Thoracic aorta (tissue), 2 donors: ENCODE data around the gene ATP8B1. TPM values are rescaled to one million over a fixed set of nuclear protein-coding genes. Genes with fewer than 3 reads are reported as not detected.
"Not testable (repeated sequence)": the region's sequence is repeated elsewhere in the genome, so short reads cannot be mapped to it uniquely, and the experiment has no call there.

Source experiments
- ATAC-seq: fragments of 150-250 bp; one replicate; pipeline ENCODE4 v1.8.0; 2017; ENCODE audit warnings: low read depth; ENCODE audit not compliant: insufficient number of reproducible peaks, low FRiP score
- DNase-seq: peaks from one replicate; pipeline ENCODE4 v3.0.0-alpha.2; 2020; ENCODE audit warnings: low spot score
- H3K27ac ChIP-seq, 2 donors: fragments of 200-600 bp; sonication (generic); 1 replicate in 1 of 2; 2 replicates in 1 of 2; pipeline ENCODE4 v1.5.1; 2016; ENCODE audit warnings: mild to moderate bottlenecking in 2 of 2, moderate library complexity in 2 of 2
- H3K27me3 ChIP-seq: fragments of 200-600 bp; sonication (generic); replicated peaks from 2 replicates; pipeline ENCODE4 v1.6.0; 2016; ENCODE audit warnings: mild to moderate bottlenecking; ENCODE audit not compliant: insufficient read depth
- H3K36me3 ChIP-seq: fragments of 200-600 bp; sonication (generic); one replicate; pipeline ENCODE4 v1.5.1; 2016
- H3K4me1 ChIP-seq, 2 donors: fragments of 200-600 bp; sonication (generic); 1 replicate in 1 of 2; 2 replicates in 1 of 2; pipeline versions ENCODE4 v1.5.1 to v1.6.0; 2016; ENCODE audit warnings: low read depth in 2 of 2, mild to moderate bottlenecking in 1 of 2; ENCODE audit not compliant: control insufficient read depth in 1 of 2
- H3K4me3 ChIP-seq: fragments of 200-600 bp; sonication (generic); 2 replicates; pipeline ENCODE4 v1.5.1; 2016; ENCODE audit warnings: mild to moderate bottlenecking
- H3K9me3 ChIP-seq: fragments of 200-600 bp; sonication (generic); 2 replicates; pipeline ENCODE4 v1.5.1; 2016
- total RNA-seq, 2 donors: library from RNA; depleted of rRNA; stranded (reverse); fragments of >200 nt; gene quantifications; one replicate each; pipeline versions ENCODE4 v1.1.0 to v1.2.3, GENCODE V29; 2016
- TF ChIP-seq, protein P1 (sequence below): fragments of 200-600 bp; sonication (generic); IDR thresholded peaks from one replicate; pipeline ENCODE4 v1.5.1; 2019; ENCODE audit warnings: antibody characterized with exemption

Gene ATP8B1
- total RNA-seq, 2 donors from 2014 or later, result 68.7 to 111 TPM

GRCh38 chr18:57737400-57738060, 65.6 kb downstream of the ATP8B1 start:
- H3K27ac ChIP-seq, result peak overlapping the region; percentile 61 to 69
- H3K4me3 ChIP-seq, result no peak overlapping the region
- no peaks in the 10 kb centered on the region for H3K27me3 ChIP-seq
- H3K36me3 ChIP-seq, result no peaks in the 10 kb centered on the region
- peak; percentile 75 for DNase-seq
- H3K4me1 ChIP-seq, result peaks cover 16 to 27% of the 10 kb centered on the region in 2 donors
- no peaks in the 10 kb centered on the region for H3K9me3 ChIP-seq
- peak; percentile 95 for ATAC-seq
- TF ChIP-seq, protein P1, sequence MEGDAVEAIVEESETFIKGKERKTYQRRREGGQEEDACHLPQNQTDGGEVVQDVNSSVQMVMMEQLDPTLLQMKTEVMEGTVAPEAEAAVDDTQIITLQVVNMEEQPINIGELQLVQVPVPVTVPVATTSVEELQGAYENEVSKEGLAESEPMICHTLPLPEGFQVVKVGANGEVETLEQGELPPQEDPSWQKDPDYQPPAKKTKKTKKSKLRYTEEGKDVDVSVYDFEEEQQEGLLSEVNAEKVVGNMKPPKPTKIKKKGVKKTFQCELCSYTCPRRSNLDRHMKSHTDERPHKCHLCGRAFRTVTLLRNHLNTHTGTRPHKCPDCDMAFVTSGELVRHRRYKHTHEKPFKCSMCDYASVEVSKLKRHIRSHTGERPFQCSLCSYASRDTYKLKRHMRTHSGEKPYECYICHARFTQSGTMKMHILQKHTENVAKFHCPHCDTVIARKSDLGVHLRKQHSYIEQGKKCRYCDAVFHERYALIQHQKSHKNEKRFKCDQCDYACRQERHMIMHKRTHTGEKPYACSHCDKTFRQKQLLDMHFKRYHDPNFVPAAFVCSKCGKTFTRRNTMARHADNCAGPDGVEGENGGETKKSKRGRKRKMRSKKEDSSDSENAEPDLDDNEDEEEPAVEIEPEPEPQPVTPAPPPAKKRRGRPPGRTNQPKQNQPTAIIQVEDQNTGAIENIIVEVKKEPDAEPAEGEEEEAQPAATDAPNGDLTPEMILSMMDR, result no peak

DNA sequence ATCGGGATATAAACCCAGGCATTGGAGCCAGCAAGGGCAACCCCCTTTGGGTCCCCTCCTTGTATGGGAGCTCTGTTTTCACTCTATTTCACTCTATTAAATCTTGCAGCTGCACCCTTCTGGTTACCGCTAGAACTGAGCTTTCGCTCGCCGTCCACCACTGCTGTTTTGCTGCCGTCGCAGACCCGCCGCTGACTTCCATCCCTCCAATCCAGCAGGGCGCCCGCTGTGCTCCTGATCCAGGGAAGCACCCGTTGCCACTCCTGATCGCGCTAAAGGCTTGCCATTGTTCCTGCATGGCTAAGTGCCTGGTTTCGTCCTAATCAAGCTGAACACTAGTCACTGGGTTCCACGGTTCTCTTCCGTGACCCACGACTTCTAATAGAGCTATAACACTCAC, 68.1 kb downstream of the ATP8B1 start:
- not testable (repeated sequence) for H3K36me3 ChIP-seq, H3K27me3 ChIP-seq, ATAC-seq, DNase-seq, H3K9me3 ChIP-seq, H3K4me3 ChIP-seq, H3K27ac ChIP-seq
- H3K4me1 ChIP-seq, result peaks cover 16 to 27% of the 10 kb centered on the region in 2 donors

GRCh38 chr18:57733861-57734260, 69.3 kb downstream of the ATP8B1 start:
- no peaks in the 10 kb centered on the region for H3K36me3 ChIP-seq
- H3K9me3 ChIP-seq, result no peaks in the 10 kb centered on the region
- TF ChIP-seq, protein P1, result no peak
- DNase-seq (no peak), ATAC-seq (no peak)
- no peaks in the 10 kb centered on the region for H3K27me3 ChIP-seq
- peaks cover 13 to 26% of the 10 kb centered on the region in 2 donors for H3K4me1 ChIP-seq
- H3K27ac ChIP-seq, result no peak overlapping the region
- no peak overlapping the region for H3K4me3 ChIP-seq

GRCh38 chr18:57730146-57730545, 73.0 kb downstream of the ATP8B1 start:
- TF ChIP-seq, protein P1, result no peak
- no peak for ATAC-seq

GRCh38 chr18:57728941-57729511, 74.1 kb downstream of the ATP8B1 start:
- Histone ChIP-seq H3K36me3 (peaks cover 15% of the 10 kb centered on the region), H3K4me3 (no peak overlapping the region), H3K4me1 (peaks cover 17 to 21% of the 10 kb centered on the region in 2 donors), H3K27me3 (no peaks in the 10 kb centered on the region), H3K27ac (peak overlapping the region; percentile 32 to 71), H3K9me3 (no peaks in the 10 kb centered on the region)
- DNase-seq, result no peak
- TF ChIP-seq, protein P1, result no peak
- peak; percentile 40 for ATAC-seq

More at GRCh38 chr18:57730146-57730545, 73.0 kb downstream of the ATP8B1 start:
- peaks cover 17 to 21% of the 10 kb centered on the region in 2 donors for H3K4me1 ChIP-seq
- no peaks in the 10 kb centered on the region for H3K9me3 ChIP-seq
- H3K36me3 ChIP-seq, result peaks cover 15% of the 10 kb centered on the region
- peak overlapping the region; percentile 4 to 9 for H3K27ac ChIP-seq
- no peak overlapping the region for H3K4me3 ChIP-seq
- no peaks in the 10 kb centered on the region for H3K27me3 ChIP-seq
- DNase-seq, result no peak
